Upper lobe of left lung (tissue), 4 donors: Measurements from ENCODE around the gene CTNNBIP1.

Source experiments
- CTCF ChIP-seq, 6 experiments: fragments of 450-650 bp in 4 of 6; fragments of 200-600 bp in 2 of 6; sonication (generic) in 2 of 6; IDR thresholded peaks; one replicate each; pipeline ENCODE4 v1.5.1; 2016 to 2019; ENCODE audit warnings: antibody characterized with exemption in 6 of 6
- POLR2A ChIP-seq, 4 donors: fragments of 450-650 bp; IDR thresholded peaks; one replicate each; pipeline ENCODE4 v1.5.1; 2016 to 2017; ENCODE audit warnings: antibody characterized with exemption in 4 of 4, mild to moderate bottlenecking in 2 of 4
- POLR2AphosphoS5 ChIP-seq, 2 donors: sonication (generic); formaldehyde crosslinking; IDR thresholded peaks; one replicate each; pipeline ENCODE4 v1.5.1; 2017; ENCODE audit warnings: antibody characterized with exemption in 2 of 2

GRCh38 chr1:9910423-9911178 lies 532 bp upstream of the CTNNBIP1 start:
- peak in 1 of 6 experiments; percentile 26 for TF ChIP-seq CTCF (IDR thresholded peaks at IDR 0.05)
- peak; percentile 72 to 88 for TF ChIP-seq POLR2AphosphoS5 (IDR thresholded peaks at IDR 0.05)
- peak; percentile 8 to 92 (median 90) for TF ChIP-seq POLR2A (IDR thresholded peaks at IDR 0.05)
